Activated T-helper 1 cell treated with anti-CD3 and anti-CD28 coated beads, Interleukin-2, amount 50 U/mL, for 16 hours (primary cell): Measurements from ENCODE around the gene CDV3.
"Not testable (repeated sequence)": the region's sequence is repeated elsewhere in the genome, so short reads cannot be mapped to it uniquely, and the experiment has no call there.

Experiments
- DNase-seq, 2 donors: peaks; one replicate each; pipeline ENCODE4 v3.0.0-alpha.2; 2020; ENCODE audit warnings: low read depth in 1 of 2, low spot score in 1 of 2

Gene CDV3

GRCh38 chr3:133573629-133574194 is at the start of gene CDV3:
Gene CDV3, plus strand, starts transcription at chr3:133573686. Its CDS starts 359 bp downstream, at chr3:133574045.
- no peak for DNase-seq

DNA sequence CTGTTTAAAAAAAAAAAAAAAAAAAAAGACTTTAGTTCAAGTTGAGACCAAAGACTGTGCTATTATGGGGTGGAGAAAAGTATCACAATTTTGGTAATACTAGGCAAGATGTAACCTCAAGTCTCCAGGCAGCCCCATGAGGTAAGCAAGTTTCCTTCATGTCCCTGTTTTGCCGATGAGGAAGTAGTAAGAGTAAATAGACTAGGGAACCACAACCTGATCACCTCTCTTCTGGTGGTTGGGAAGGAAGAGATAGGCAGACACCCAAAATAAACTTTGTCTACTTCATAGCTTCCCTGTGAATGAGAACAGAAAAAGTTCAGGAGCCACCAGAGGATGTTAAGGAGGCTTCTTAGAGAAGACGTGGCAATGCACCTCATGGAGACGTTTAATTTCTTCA is 49.7 kb upstream of the CDV3 start:
- DNase-seq: not testable (repeated sequence)

DNA sequence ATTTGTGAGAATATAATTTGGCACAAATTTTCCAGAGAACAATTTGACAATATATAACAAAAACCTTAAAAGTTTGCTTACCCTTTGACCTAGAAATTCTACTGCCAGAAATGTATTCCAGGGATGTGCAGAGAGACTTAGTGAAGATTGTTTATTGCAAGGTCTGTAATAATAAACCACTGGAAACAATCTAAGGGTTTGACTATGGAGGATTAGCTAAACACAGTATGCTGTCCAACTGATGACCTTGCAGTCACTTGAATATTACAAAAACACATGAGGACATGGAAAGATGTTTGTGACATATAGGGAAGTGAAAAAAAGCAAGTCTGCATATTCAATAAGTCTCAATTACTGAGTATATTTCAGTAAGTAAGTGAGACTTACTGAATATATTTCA is 48.1 kb upstream of the CDV3 start:
- no peak for DNase-seq

- DNase-seq: no peak
Observed at GRCh38 chr3:133527081-133527715, 46.3 kb upstream of the CDV3 start.

GRCh38 chr3:133529809-133530208 is 43.7 kb upstream of the CDV3 start:
- no peak for DNase-seq

GRCh38 chr3:133531981-133532380 is 41.5 kb upstream of the CDV3 start:
- no peak for DNase-seq

DNA sequence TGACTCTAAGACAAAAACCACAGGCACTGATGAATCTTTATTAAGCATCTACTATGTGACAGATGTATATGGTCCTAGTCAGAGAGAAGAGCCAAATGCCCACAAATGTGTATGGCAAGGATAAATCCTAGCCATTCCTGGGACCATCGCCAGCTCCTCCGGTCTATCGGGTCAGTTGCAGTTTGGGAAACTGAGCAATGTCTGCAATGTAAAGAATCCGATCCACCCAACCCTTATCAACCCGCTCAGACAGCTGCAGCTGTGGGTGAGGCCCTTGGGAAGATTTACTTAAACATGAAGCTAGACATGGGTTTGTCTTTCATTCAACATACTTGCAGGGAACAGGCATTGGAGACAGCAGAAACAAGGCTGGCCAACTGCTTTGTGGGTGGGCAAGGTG is 40.5 kb upstream of the CDV3 start:
- no peak for DNase-seq

DNA sequence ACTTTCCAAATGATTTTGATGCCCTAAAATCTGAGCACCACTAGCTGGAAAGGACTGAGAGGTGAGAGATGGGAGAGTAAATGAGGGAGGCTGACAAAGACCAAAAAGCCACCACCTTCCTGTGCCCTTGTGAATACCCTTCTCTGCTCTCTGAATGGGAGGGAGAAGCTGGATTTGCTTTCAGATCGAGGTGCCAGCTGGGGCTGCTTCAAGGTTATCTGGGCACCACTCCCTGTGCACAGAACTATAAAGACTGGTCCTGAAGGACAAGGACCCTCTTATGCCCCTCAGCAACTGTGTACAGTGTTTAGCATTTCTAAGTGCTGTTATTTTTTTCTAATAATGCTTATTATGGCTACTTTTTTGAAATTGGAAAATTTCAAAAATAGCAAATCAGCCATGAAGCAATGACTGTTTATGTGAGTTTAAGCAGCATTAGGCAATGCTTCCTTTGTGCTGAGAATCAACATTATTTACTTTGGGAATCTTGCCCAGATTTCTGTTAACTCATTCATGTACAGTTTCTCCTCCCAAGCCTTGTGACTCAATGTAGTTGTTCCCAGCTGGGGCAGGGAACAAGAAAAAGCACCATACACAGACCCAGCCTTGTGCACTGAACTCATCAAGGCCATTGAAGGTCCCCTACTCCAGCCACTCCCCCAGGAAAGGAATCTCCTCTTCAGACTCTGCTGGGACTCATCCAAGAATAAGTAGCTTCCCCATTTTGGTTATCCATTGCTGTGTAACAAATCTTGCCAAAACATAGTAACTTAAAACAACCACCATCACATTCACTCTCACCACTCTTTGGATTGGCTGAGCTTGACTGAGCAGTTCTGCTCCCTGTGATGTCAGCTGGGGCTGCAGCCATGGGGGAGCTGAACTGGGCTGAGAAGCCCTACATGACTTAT is 37.3 kb upstream of the CDV3 start:
- DNase-seq: no peak

GRCh38 chr3:133537131-133537530 is 36.4 kb upstream of the CDV3 start:
- not testable (repeated sequence) for DNase-seq

- DNase-seq: no peak
Observed at GRCh38 chr3:133538154-133538553, 35.3 kb upstream of the CDV3 start.

DNA sequence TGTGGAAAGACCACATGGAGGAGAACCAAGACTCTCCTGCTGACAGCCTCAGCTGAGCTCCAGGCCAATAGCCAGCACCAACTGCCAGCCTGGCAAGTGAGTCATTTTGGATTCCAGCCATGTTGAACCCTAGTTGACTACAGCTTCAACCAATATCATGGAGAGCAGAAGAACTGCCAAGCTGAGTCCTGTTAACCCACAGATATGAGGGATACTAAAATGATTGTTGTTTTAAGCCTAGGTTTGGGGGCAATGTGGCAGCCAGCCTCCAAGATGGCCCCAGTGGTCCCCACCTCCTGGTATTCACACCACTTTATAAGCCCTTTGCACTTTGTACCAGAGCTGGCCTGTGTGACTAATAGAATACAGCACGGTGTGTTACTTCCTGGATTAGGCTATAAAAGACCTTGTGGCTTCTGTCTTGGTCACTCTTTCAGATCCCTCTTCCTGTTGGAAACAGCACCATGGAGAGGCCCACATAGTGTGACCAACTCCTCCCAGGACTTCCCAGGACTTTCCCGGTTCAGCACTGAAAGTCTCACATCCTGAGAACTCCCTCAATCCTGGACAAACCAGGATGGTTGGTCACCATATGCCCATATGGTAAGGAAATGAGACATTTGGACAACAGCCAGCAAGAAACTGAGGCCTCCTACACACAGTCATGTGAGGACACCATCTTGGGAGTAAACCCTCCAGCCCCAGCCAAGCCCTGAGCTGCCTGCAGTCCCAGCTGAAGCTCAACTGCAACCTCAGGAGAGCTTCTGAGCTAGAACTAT is 32.4 kb upstream of the CDV3 start:
- no peak for DNase-seq

DNA sequence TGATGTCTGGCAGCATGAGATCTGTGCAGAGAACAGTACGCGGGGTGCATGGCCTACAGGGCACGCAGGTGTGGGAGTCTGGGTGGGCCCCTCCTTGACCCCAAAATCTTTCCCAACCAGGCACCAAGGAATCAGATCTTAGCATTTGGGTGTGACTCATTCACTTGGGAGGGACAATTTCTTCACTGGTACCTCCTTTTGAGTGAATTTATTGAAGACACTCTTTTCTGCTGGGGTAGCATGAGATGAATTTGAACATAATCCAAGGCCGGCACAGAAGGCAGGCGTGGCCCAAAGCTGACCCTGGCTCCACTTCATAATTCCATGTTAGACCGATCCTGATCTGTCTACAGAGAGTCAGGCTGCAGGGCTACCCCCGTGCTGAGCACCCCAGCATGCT is 30.6 kb upstream of the CDV3 start:
- DNase-seq: no peak

DNA sequence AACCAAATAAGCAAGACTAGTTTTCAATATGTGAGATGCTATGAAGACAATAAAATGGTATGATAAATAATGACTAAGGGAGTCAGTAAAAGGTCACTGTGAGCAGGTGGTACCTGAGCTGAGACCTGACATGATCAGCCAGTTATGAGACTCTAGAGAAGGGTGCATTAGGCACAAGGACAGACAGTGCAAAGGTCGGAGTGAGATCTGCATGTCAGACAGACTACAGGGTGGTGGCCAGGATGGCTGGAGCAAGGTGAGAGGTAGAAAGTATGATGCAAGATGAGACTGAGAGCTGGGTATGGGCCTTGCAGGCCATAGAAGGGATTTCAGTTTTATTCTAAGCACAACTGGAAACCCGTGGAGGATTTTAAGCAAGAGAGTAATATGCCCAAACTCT is 28.5 kb upstream of the CDV3 start:
- DNase-seq: not testable (repeated sequence)

DNA sequence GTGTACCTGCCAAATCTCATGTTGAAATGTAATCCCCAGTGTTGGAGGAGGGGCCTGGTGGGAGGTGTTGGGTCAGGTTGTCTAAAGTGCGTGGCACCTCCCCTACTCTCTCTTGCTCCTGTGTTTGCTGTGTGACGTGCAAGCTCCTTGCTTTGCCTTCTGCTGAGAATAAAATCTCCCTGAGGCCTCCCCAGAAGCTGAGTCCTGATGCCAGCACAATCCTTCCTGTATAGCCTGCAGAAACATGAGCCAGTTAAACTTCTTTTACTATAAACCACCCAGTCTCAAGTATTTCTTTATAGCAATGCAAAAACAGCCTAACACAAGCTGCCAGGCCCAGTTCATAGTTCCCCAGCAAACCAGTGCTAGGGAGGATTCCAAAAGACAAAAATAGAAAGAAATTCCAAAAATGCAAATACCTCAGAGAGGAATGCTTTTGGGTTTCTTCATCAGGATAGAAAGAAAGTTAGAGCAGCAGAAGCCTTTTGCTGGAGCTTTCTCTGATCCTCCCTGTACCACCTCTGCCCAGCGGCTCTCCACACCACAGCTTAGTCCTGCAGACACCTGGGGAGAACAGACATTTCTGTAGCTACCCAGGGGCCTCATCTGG is 25.9 kb upstream of the CDV3 start:
- no peak for DNase-seq

DNA sequence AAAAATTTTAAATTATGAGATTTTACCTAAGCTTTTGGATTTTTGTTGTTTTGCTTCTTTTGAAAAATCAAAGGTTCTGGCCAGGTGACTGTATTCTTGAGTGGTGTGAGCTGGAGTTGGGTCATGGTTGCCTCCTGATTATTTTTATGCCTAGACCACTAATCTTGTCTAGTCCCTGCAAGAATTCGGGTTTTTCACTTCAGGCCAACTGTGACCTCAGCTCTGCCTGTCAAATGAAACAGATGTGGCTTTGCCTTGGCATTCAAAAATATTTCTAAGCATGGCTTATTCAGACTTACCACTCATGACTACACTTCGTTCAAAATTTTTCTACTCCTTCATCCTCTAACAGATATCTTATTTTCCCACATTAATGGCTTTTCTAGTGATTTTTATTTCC is 25.4 kb upstream of the CDV3 start:
- DNase-seq: no peak

DNA sequence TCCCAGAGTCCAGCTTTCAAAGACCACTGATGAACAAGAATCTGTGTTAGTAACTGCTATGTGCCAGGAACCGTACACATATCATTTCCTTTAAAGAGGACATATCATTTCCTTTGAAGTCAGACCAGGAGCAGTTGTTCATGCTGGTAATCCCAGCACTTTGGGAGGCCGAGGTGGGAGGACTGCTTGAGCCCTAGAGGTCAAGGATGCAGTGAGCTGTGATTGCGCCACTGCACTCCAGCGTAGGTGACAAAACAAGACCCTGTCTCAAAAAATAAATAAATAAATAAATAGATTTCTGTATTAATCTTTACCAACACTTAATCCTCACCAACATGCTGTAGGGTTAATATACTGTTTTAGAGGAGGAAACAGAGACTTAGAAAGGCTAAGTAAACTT is 23.9 kb upstream of the CDV3 start:
- no peak for DNase-seq

GRCh38 chr3:133551589-133551988 is 21.9 kb upstream of the CDV3 start:
- DNase-seq: not testable (repeated sequence)

DNA sequence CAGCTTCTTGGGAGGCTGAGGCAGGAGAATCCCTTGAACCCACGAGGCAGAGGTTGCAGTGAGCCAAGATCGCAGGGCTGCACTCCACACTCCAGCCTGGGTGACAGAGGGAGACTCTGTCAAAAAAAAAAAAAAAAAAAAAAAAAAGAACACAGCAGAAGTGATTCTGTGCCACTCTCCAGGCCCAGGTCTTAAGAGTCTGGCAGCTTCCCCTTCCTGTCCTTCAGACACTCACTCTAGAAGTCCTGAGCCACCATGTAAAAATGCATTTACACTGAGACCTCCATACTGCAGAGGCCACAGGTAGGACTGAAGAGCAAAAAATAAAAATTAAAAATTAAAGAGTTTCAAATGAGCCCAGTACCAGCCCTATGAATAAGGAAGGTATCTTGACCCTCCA is 11.8 kb upstream of the CDV3 start:
- DNase-seq: no peak

GRCh38 chr3:133562376-133562775 is 11.1 kb upstream of the CDV3 start:
- DNase-seq: no peak

- DNase-seq: no peak
Observed at GRCh38 chr3:133563186-133563591, 10.3 kb upstream of the CDV3 start.

DNA sequence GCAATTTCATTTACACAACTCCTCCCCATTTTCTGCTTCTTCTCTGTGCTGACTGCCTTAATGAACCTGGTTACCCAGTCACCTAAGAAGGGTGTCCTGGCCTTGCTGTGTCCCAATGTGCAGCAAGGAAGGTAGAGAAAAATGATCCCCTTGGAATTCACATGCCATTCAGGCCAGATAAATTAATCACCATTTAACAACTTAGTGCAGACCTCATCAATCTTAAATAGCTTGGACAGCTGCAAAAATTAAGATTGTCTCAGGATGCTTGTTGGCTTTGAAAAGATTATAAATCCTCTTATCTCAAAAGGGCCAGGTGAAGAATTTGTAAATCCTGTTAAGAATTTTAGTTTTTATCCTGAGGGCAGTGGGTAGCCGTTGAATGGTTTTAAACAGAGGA is 9.7 kb upstream of the CDV3 start:
- DNase-seq: no peak
